Suppressor macrophage (primary cell): ENCODE measurements around the gene IL11RA.
"Not testable (repeated sequence)": the region's sequence is repeated elsewhere in the genome, so short reads cannot be mapped to it uniquely, and the experiment has no call there.

Source experiments
- DNase-seq, 4 experiments: peaks; one replicate each; pipeline ENCODE4 v3.0.0-alpha.2; 2020 to 2022

The IL11RA gene

DNA sequence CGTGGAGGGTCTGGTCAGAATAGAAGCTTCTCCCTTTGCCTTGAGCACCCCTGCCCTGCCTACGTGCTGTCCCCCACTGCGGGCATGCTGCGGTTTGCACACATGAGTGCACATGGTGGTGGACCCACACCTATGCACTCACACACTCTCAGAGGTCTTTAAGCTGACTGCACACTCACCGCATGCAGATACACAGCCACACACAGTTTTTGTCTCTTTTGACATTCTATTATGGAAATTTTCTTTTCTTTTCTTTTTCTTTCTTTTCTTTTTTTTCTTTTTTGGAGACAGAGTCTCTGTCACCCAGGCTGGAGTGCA is 22.5 kb upstream of the IL11RA start:
- DNase-seq, result no peak

DNA sequence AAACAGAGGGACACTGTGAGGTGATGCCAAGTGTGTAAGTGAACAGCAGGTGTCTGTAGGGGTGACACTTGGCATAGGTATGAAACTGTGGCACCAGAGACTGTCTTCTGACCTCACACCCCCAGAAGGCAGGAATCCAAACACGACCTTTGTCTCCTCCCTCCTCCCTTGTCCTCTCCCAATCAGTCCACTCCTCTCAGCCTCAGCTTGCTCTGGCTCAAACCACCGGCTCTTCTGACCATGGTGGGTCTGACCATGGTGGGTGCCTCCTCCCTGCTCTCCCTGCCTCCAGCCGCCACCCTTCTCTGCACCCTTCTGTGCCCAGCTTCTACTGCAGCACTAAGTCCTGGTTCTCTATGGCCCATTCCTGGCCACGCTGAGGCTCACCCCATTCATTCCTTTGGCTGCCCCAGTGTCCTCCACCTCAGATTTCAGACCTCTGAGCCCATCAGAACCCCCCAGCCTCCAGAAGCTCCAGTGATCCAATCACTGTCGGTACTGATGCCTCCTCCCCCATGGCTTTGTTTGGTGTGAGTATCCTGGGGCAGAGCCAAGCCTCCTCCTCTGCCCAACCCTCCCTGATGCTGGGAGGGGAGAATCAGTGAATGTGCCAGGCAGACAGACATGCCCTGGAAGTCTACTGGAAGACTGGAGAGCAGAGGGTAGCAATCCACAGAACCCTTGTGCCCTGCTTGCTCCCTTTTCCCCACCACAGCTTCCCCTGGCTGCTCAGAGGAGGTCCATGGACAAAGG is 21.4 kb upstream of the IL11RA start:
- no peak for DNase-seq

DNA sequence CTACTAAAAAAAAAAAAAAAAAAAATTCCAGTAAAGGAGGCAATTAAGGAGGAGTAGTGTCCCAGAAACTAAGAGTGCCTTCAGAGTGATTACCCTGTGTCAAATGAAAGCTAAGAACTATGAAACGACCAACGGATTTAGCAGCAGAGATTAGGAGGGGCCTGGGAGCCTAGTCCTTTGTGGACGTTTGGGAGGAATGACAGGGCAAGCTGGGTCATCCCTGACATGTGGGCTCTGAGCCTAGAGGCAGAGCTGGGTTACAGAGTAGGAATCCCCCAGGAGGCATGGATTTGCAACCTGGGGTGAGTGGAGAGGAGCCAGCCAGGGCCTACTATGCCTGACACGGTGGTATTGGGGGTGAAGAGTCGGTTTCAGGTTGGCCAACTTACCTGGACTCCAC is 18.8 kb upstream of the IL11RA start:
- DNase-seq, result no peak

DNA sequence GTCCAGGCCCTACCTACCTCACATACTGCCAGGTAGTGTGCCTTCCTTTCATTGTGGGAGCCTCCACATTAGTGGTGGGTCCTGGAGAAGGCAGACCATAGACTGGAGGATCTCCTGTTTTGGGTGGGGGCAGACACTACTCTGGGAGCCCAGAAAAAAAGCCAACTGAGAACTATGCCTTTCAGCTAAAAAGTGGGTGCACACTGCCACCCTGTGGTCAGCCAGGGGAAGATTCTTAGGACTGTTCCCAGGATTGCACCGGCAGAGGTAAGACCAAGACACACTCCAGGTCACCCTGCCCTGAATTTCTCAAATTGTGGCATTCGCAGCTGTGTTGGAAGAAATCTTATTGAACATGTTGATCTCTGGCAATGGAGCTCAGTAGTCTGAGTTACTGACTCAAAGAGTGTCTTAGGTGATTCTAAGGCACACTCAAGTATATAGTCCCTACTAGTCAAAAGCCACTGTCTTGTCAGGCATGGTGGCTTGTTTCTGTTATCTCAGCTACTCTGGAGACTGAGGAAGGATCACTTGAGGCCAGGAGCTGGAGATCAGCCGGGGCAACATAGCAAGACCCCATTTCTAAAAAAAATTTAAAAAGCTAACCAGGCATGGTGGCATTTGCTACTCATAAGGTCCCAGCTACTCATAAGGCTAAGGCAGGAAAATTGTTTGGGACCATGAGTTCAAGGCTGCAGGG is 18.0 kb upstream of the IL11RA start:
- peak; percentile 71 to 78 (median 76) for DNase-seq

DNA sequence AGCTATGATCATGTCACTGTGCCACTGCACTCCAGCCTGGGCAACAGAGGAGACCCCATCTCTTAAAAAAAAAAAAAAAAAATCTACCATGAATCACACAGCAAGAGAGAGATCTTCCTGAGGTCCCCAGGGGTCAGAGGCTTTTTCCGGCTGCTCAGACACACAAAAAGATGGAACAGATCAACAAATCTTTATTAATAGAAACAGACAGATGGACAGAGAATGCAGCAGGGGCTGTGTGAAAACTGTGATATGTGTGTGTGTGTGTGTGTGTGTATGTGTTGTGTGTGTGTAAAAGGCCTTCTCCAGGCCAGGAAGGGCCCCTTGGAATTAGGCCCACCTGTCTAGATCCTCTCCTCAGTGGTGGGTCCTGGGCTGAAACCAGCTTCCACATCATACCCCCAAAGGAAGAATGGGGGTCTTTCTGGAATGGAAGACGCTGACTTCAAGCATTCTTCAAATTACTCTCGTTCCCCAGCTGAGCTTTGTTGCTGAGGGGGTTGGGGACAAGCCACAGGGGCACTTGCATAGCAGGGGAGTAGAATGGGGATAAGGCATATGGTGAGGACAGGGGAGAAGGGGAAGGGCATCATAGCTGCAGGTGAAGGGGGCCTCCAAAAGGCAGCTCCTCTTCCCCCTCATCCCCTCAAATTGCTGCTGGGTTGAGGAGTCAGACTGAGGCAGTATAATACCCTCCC is 17.3 kb upstream of the IL11RA start:
- no peak for DNase-seq

DNA sequence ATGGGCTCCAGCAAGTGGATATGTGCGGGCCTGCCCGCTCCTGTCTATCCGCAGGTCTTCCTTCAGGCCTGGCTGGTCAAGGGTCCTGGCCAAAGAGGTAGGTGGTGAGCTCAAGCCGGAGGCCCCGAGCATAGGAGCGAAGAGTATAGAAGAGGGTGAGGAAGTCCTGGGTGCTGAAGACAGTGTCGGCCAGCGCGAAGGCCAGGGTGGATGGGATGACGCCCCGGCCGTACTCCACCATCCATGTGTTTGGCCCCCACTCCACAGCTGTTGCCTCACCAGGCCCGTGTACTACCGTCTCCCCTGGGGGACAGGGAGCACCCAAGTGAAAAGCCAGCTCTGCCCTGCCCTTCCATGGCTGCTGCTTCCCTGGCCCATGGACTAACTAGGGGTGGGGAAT is 16.4 kb upstream of the IL11RA start:
- no peak for DNase-seq

DNA sequence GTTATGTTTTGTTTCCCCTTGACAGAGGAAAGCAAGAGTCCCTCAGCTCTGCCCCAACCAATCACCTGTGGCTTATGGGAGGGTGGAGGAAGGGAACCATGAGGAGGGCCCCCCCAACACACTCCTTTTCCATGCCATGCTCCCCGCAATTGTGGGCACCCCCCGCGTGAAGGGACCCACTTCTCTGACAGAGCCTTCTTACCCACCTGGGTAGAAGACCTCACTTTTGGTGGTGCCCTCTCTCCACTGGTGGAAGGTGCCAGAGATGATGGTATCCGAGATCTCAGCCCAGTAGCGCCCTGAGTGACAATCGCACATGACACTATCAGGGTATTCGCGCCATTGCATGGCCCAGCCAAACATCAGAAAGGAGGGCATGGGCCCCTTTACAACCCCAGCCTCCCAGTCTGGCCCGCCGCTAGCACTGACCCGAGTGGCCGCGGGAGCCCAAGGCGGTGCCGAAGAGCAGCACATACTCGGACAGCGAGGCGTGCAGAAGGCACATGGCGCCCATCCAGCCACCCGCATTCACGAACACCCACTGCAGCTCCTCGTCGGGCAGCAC is 15.1 kb upstream of the IL11RA start:
- no peak for DNase-seq

DNA sequence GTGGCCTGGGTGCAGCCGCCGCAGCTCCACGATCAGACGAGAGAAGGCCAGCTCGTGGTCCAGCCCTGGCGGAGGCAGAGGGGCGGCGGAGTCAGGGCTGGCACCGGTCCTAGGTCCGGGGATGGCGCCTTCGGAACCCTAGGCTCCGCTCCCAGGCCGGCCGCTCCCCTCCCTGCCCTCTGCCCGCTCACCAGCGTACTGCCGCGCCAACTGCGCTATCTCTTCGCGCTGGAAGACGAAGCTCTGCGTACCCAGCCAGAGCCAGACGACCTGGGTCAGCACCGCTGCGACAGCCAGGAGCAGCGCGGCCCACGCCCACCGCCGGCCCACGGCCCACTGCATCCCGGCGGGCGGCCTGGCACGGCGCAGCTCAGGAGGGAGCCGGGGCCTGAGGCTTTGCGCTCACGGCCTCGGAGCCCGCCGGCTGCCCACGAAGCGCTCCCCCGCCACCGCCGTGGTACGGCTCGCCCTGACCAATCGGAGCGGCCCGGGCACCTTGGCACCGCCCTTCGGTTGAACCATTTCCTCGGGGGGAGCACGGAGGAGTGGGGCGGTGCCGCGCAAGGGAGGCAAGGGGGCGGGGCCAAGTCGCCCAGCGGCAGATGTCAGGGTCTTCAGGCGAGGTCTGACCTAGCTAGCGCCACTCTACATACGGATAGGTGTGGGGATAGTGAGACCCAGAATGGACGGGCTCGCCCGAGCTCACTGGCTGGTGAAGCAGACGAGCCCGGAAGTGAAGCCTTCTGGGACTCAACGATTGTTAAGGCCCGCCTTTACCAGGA is 14.4 kb upstream of the IL11RA start, which contains the start of gene SIGMAR1:
TSS of gene SIGMAR1 (minus strand) at position 432 of the 782 bp plus-strand sequence. CDS start at position 342, 90 bp downstream.
- peak; percentile 94 to 97 (median 96) for DNase-seq

DNA sequence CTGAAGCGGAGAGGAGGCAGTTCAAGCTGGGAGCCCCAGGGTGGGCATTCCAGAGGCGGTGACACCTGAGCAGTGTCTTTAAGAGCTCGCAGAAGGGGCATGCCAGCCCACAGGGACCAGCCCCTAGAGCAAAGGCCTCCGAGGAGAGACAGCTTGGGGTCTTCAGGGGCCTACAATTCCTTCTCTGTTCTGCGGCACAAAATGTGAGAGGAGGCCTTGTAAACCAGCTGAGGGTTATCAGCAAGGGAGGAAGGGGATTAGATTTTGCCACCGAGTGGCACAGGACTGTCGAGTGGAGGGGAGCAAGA is 13.9 kb upstream of the IL11RA start:
- DNase-seq, result no peak

DNA sequence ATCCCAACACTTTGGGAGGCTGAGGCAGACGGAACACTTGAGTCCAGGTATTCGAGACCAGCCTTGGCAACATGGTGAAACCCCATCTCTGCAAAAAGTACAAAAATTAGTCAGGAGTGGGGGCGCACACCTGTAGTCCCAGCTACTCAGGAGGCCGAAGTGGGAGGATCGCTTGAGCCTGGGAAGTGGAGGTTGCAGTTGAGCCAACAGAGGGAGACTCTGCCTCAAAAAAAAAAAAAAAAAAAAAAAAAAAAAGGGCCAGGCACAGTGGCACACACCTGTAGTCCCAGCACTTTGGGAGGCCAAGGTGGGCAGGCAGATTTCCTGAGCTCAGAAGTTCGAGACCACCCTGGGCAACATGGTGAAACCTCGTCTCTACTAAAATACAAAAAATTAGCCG is 12.7 kb upstream of the IL11RA start:
- DNase-seq, result not testable (repeated sequence)

DNA sequence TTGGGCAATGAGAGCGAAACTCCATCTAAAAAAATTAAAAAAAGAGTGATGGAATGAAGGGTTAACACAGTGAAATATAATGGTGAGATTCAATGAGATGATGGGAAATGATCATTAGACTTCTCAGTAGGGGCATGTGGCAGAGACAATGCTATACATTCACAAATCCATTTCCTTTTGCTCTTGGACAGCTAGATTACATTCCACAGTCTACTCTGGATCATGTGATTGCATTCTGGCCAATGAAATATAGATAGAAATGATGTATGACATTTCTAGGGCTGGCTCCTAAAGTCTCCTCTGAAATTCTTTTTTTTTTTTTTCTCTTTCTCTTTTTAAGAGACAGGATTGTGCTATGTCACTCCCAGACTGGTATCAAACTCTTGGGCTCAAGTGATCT is 9.3 kb upstream of the IL11RA start:
- no peak for DNase-seq

DNA sequence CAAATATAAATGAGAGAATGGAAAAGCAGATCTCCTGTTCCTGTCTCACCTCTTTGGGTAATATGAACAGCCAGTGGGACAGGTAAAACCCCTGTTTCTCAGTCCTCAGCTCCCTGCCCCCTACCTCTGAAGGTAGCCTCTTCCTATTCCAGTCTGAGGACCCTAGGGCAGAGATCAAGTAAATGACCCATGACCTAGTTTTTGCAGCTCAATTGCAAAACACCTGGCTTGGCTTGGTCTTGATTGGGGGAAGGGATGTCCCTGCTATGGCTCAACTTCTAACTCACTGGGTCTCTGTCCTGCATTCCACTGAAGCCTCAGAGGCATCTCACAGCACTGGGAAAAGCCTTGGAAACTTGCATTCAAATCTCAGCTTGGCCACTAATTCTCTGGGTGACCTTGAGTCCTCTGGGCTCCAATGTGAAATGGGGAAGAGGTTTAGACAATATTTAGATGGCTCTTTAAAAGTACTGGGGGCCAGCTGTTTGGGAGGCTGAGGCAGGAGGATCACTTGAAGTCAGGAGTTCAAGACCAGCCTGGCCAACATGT is 7.1 kb upstream of the IL11RA start:
- DNase-seq, result no peak

DNA sequence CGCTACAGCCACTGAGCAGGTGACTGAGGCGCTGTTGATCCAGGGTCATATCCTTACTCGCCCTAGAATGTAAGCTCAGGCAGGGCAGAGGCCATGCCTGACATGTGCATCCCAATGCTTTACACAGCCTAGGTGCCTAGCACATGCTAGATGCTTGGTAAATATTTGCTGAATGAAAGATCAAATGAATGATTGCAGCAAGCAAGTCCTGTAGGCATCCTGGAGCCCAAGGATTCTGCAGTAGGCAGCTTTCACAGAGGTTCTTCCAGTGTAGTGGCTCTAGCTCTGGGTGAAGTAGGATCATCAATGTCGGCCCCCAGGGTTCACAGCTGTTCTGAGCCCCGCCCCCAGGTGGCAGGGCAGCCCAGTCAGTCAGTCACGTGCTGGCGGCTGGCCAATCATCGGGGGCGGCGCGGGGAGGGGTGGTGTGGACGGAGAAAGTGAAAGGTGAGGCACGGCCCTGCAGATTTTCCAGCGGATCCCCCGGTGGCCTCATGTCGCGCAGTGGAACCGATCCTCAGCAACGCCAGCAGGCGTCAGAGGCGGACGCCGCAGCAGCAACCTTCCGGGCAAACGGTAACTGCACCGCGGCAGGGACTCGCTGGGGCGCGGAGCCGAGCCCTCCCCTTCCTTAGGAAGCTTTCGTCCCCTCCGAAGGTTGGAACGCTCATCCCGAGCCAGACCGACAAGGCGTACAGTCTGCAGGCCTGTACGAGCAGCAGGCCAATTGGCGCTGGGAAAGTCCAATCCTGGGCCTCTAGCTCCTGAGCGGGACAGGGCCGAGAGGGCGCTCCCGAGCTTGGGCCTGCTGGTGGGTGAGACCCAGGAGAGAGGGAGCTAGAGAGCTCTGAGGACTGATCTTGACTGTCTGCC is 5.5 kb upstream of the IL11RA start, which contains the start of gene GALT:
TSS of gene GALT (plus strand) at position 465 of the 873 bp plus-strand sequence. CDS start at position 495, 30 bp downstream.
- DNase-seq, result peak; percentile 88 to 95 (median 92)

DNA sequence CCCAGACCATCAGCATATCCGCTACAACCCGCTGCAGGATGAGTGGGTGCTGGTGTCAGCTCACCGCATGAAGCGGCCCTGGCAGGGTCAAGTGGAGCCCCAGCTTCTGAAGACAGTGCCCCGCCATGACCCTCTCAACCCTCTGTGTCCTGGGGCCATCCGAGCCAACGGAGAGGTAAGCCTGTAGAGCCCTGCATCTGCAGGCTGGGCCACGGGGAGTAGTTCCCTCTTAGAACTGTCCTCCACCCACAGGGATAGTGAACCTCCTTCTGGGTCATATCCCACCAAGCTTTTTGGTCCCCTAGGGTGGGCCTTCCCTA is 4.9 kb upstream of the IL11RA start:
- DNase-seq, result no peak

DNA sequence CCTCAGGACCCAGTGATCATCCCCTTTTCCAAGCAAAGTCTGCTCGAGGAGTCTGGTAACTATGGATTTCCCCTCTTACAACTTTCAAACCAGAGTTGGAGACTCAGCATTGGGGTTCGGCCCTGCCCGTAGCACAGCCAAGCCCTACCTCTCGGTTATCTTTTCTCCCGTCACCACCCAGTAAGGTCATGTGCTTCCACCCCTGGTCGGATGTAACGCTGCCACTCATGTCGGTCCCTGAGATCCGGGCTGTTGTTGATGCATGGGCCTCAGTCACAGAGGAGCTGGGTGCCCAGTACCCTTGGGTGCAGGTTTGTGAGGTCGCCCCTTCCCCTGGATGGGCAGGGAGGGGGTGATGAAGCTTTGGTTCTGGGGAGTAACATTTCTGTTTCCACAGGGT is 4.3 kb upstream of the IL11RA start:
- DNase-seq, result no peak

DNA sequence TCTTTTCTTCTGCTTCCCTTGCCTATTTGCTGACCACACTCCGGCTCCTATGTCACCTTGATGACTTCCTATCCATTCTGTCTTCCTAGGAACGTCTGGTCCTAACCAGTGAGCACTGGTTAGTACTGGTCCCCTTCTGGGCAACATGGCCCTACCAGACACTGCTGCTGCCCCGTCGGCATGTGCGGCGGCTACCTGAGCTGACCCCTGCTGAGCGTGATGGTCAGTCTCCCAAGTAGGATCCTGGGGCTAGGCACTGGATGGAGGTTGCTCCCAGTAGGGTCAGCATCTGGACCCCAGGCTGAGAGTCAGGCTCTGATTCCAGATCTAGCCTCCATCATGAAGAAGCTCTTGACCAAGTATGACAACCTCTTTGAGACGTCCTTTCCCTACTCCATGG is 3.3 kb upstream of the IL11RA start:
- DNase-seq, result no peak

DNA sequence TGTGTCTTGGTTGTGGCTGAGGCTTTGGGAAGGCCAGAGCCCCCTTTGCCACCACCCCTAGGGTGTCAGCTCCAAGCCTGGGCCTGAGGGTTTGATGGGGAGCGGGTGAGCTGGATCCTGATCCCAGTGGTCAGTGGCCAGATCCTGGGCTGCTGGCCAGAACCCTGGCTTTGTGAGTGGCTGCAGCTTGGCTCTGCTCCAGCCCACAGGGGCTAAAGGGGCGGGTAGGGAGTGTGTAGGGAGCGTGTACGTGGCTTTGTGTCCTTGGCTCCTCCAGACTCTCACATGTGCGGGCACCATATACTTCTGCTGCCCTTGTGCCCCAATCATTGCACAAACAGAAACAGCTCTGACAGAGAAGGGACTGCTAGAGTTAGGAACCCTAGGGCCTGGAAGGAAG is 1.2 kb upstream of the IL11RA start:
- DNase-seq, result no peak

DNA sequence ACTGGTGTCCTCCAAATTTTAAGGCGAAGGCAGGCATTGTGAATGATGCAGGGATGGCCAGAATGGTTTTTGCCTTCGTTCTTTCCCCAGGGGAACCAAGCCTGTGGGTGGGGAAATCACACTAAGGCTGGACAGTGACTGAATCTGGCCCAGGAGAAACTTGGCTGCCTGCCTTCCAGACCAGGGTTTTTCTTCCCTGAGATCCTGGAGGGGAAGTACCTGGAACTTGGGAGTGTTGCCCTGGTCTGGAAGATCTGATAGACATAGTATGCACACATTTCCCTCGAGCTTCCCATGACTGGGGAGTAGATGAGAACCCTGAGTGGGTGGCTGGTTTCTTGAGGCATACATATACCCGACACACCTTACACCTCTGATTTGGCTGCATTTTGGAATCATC is 664 bp upstream of the IL11RA start:
- peak in 1 of 4 experiments; percentile 16 for DNase-seq

DNA sequence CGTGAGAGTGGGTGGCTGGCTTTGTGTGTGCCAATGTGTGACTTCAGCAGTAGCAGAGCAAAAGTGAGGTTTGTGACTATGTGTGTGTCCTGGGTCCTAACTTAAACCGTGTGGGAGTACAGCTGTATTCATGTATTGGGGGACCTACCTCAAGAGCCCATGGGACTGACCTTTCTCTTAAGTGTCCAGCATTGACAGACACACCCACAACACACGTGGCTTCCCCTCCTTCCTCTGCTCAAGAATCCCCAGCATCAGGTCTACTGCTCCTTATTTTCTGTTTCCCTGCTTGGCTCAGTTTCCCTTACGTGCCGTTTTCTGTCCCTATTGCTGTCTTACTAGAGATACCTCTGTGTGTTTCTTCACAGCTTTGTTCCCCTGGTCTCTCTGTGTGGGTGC is 616 bp downstream of the IL11RA start:
- DNase-seq, result no peak

DNA sequence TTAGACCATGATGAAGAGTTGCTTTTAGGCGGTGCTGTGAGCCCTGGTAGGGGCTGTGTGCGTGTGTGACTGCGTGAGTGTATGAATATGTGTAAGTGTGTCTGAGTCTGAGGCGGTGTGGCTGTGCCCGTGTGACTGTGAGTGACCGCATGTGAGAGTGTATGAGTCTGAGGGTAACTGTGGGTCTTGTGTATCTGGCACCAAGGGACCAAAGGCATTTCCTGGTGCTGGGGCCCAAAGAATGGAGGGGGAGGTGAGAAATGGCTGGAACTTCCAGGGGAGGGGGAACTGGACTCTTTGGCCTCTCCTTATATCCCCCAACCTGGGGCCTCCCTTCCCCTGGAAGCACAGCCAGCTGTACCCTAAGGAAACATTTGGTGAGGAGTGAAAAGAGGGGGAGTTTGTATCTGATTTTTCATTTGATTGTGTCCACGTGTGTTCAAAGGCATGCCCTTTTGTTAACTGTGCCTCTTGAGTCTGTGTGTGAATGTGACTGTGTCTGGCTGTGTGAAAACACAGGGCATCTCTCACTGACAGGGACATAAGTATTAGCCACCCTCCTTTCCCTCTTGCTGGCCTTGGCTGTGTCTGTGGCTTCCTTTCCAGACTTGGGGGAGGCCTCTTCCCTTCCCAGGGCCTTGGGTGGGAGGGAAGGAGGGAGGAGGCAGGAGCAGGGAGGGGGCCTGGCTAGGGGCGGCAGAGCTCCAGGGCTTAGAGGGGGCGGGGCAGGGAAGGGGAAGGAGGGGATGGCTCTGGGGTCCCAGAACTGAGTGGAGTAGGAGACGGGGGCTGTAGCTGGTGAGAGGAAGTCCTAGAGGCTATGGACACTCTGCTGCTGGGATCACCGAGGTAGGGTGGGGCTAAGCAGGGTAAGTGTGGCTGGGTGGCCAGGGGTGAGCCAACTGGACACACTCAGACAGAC is 1.4 kb downstream of the IL11RA start:
- no peak for DNase-seq
